ENCODE measurements around the gene PSAPL1. TPM values are rescaled to one million over a fixed set of nuclear protein-coding genes. Genes with fewer than 3 reads are reported as not detected.

Gene PSAPL1
- total RNA-seq, 1 experiment from 2014 or later: not detected

GRCh38 chr4:7416745-7417432 is 17.8 kb downstream of the PSAPL1 start:
- no peak overlapping the region for H3K4me3 Mint-ChIP-seq
- POLR2A ChIA-PET: no interaction called here

GRCh38 chr4:7415927-7416686 is 18.6 kb downstream of the PSAPL1 start:
- Mint-ChIP-seq H3K27me3 (ENCODE audit: low read depth) (peaks cover 85% of the 10 kb centered on the region), H3K27ac (no peak overlapping the region), H3K4me3 (no peak overlapping the region), H3K36me3 (peaks cover 10% of the 10 kb centered on the region), H3K4me1 (peaks cover 28% of the 10 kb centered on the region), H3K9me3 (peaks cover 16% of the 10 kb centered on the region)
- CTCF ChIA-PET: no interaction called here
- peak; percentile 5 for DNase-seq (ENCODE audit: low spot score)
- ATAC-seq: no peak
- POLR2A ChIA-PET: no interaction called here
- TF ChIP-seq JUN (CRISPR knock-in tag; IDR thresholded peaks at IDR 0.05): no peak
- 0 out of 2 replicates have a peak, but pooled peaks have one; percentile 22 for TF ChIP-seq ZBTB43 (CRISPR knock-in tag; IDR thresholded peaks at IDR 0.05)

More at GRCh38 chr4:7416745-7417432, 17.8 kb downstream of the PSAPL1 start:
- ATAC-seq (no peak), DNase-seq (ENCODE audit: low spot score) (no peak)
- Mint-ChIP-seq H3K36me3 (peaks cover 10% of the 10 kb centered on the region), H3K4me1 (peaks cover 28% of the 10 kb centered on the region), H3K27me3 (ENCODE audit: low read depth) (peaks cover 77% of the 10 kb centered on the region), H3K9me3 (peaks cover 16% of the 10 kb centered on the region), H3K27ac (no peak overlapping the region)
- CTCF ChIA-PET: no interaction called here
- 0 out of 2 replicates have a peak, but pooled peaks have one; percentile 6 for TF ChIP-seq ZBTB43 (CRISPR knock-in tag; IDR thresholded peaks at IDR 0.05)
- TF ChIP-seq MLX (CRISPR knock-in tag; IDR thresholded peaks at IDR 0.05): no peak

GRCh38 chr4:7414736-7415510 is 19.8 kb downstream of the PSAPL1 start:
- no peak overlapping the region for H3K4me3 Mint-ChIP-seq
- CTCF ChIA-PET: interaction anchor here (0.9 to 1.6 kb wide), 3 partner anchors 19 to 236 kb away, joined by 3 to 7 read pairs (median 5); no protein-coding TSS in a partner anchor
- POLR2A ChIA-PET: no interaction called here
- H3K4me1 Mint-ChIP-seq: peaks cover 28% of the 10 kb centered on the region
- H3K9me3 Mint-ChIP-seq: peaks cover 16% of the 10 kb centered on the region
- H3K27me3 Mint-ChIP-seq (ENCODE audit: low read depth): peaks cover 97% of the 10 kb centered on the region
- ATAC-seq: peak; percentile 26; the same call in 1 of the 2 replicates
- H3K27ac Mint-ChIP-seq: no peak overlapping the region
- TF ChIP-seq PRDM15 (CRISPR knock-in tag; IDR thresholded peaks at IDR 0.05): peak; percentile 67
- TF ChIP-seq FOXJ3 (CRISPR knock-in tag; IDR thresholded peaks at IDR 0.05; ENCODE audit: borderline replicate concordance): no peak
- peak; percentile 10 for DNase-seq (ENCODE audit: low spot score)
- peaks cover 10% of the 10 kb centered on the region for H3K36me3 Mint-ChIP-seq

GRCh38 chr4:7414046-7414445 is 20.7 kb downstream of the PSAPL1 start:
- Mint-ChIP-seq H3K27me3 (ENCODE audit: low read depth) (peaks cover 99% of the 10 kb centered on the region), H3K4me3 (no peak overlapping the region), H3K27ac (no peak overlapping the region), H3K36me3 (peaks cover 10% of the 10 kb centered on the region), H3K4me1 (peaks cover 28% of the 10 kb centered on the region), H3K9me3 (peaks cover 22% of the 10 kb centered on the region)
- CTCF ChIA-PET: interaction anchor here (0.6 to 1.6 kb wide), 4 partner anchors 20 to 237 kb away, joined by 3 to 7 read pairs (median 4); no protein-coding TSS in a partner anchor
- peak; percentile 6 for DNase-seq (ENCODE audit: low spot score)
- ATAC-seq: no peak
- POLR2A ChIA-PET: no interaction called here
- TF ChIP-seq HMGA2 (CRISPR knock-in tag; IDR thresholded peaks at IDR 0.05) (no peak), FOXP4 (CRISPR knock-in tag; IDR thresholded peaks at IDR 0.05) (no peak), CREB1 (CRISPR knock-in tag; IDR thresholded peaks at IDR 0.05) (no peak), ZNF423 (CRISPR knock-in tag; IDR thresholded peaks at IDR 0.05) (no peak), RELA (CRISPR knock-in tag; IDR thresholded peaks at IDR 0.05; ENCODE audit: borderline replicate concordance) (no peak), PRRX2 (CRISPR knock-in tag; IDR thresholded peaks at IDR 0.05) (no peak), TEAD4 (CRISPR knock-in tag; IDR thresholded peaks at IDR 0.05) (no peak), E2F4 (CRISPR knock-in tag; IDR thresholded peaks at IDR 0.05; ENCODE audit: borderline replicate concordance, low read depth) (no peak), ZNF396 (CRISPR knock-in tag; IDR thresholded peaks at IDR 0.05; ENCODE audit: borderline replicate concordance) (no peak)
